ENCODE data around the gene CPNE9.

The CPNE9 gene

DNA sequence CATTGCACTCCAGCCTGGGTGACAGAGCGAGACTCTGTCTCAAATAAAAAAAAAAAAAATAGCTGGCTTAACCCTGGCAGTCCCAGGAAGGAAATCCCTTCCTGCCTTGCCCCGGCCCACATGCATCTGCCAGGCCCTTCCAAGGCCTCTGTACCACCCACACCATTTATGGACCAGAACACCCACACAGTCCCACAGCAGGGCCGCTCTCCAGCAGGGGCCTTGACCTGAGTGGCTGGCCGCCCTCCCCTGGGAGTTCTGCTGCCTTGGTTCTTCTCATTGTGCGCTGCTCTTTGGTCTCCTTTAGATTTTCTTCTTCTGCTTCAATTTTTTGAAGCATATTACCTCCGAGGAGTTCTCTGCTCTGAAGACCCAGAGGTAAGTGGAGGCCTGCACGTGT, 16.1 kb upstream of the CPNE9 start:
- no peak for DNase-seq

- no peak for DNase-seq
These were observed 14.7 kb upstream of the CPNE9 start for GRCh38 chr3:9688961-9689360.

GRCh38 chr3:9689757-9690156, 13.9 kb upstream of the CPNE9 start:
- no peak for DNase-seq

DNA sequence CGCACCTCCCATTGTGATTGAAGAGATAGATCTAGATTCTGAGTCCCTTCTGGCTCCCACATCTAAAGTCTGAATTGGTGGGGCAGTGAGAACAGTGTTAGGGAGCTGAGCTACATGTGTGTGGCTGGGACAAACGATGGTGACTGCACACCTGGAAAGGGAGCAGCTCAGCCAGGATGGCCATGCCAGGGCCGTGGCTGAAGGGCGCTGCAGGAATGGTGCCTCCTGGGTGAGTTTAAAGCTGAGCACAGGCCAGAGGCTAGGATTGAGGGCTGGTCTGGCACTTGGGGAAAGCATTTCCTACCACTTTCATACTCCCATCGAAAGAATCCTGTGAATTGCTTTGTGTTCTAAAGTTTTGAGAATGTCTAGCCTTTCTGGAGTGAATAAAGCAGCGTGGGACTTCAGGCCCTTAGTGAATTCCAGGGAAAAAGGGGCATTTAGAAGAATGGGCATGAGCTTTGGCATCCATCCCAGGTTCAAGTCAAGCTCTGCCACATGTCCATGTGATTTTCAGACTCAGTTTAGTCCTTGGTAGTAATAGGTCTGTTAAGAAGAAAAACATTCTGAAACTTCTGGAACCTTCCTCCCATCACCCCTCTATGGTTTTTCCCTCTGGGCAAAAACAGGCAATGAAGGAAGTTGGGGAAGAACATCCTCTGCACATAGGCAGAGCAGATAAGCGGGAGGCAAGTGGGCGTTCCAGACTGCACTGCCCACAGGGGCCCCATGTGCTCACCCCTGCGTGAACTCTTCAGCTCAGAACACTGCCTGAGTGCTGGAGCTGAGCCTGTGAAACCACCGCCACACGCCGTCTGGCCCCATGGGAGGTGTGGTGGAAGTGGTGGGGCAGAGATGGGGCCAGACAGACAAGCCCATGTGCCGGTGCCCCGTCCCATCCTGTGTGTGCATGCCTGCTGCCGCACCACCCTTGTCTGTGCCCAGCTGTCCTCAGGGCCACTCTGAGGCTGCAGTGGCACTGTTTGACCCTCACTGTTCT, 12.9 kb upstream of the CPNE9 start:
- no peak for DNase-seq

GRCh38 chr3:9691636-9692035, 12.0 kb upstream of the CPNE9 start:
- DNase-seq: no peak

DNA sequence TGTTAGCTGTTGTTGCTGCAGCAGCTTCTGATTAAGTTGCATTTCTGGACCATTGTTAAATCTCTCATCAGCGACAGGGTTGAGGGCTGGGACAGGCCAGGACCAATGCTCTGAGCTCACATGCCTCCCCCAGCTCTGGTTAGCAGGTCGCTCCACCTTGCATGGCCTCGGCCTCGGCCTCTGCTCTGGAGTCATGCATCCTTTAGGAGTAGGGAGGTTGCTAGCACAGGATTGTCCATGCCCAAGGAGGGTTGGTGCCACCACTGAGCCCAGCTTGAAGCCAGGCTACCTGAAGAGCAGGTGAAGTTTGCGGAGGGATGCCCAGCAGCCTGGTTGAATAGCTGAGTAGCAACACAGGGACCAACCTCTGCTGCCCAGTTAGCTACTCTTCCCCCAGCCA, 11.2 kb upstream of the CPNE9 start:
- DNase-seq: no peak

DNA sequence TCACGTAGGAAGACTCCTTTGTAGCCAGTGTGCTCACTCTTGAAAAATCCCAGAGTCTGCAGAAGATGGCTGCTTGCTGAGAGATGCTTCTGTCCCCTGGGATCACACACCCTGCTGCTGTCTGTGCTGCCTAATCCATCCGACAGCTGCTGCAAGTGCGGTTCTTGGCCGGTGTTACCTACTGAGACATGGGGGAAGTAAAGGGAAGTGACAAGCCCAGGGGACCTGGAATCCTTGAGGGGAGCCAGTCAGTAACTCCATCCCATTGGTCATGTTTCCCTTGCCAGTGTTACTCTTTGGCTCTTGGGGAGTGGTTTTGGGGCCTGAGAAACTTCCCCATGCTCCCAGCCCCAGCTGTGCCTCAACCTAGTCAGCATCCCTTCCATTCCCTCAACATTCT, 8.3 kb upstream of the CPNE9 start:
- no peak for DNase-seq

GRCh38 chr3:9695746-9696145, 7.9 kb upstream of the CPNE9 start:
- no peak for DNase-seq

DNA sequence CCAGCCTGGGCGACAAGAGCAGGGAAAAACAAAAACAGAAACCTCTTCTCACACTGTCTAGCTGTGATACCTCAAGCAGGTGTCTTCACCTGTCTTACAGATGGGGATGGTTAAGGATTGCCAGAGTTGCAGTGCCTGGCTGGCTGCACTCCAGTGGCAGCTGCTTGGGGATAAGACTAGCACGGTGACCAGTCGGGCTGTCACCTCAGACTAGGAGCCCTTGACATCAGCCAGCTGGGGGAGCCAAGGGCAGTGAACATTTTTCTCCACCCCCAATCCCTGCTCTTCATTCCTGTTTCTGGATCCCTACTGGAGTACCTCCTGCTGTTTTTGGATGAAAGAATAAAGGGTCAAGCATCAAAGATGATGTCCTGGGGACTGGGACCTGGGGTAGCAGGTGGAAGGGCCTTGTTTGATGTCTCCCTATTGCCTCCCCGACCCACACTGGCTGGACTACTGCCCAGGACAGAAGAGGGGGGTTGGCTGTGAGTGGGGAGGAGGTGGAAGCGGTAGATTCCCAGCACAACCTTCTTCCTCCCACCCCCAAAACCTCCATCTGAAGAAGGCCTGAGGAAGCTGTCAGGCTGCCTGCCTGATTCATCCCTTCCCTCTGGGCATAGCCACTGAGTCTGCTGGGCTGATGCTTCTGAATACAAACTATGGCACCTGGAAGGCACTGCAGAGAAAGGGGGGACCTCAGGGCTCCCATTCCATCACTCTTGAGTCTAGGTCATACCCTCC, 7.0 kb upstream of the CPNE9 start:
- no peak for DNase-seq

DNA sequence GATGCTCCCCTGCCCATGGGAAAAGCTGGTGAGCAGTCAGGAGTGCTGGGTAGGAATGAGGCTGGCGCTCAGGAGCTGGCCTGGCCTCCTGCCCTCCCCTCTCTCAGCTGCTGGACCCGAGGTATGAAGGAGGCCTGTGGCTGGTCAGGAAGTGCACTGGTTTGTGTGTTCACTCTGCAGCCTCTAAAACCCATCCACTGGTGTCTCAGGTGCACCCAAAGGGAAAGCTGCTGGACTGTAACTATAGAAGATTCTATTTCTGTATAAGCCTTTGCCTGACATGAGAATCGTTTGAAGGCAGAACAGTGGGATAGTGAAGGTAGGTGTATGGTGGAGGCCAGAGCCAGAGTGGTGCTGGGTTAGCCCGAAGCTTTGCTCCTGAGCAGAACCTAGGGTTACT, 5.7 kb upstream of the CPNE9 start:
- DNase-seq: no peak

- DNase-seq: no peak
These were observed 5.3 kb upstream of the CPNE9 start for GRCh38 chr3:9698293-9698692.

GRCh38 chr3:9700536-9700935, 3.1 kb upstream of the CPNE9 start:
- DNase-seq: no peak

- DNase-seq: no peak
These were observed 2.6 kb upstream of the CPNE9 start for GRCh38 chr3:9701006-9701405.

GRCh38 chr3:9701711-9702110, 1.9 kb upstream of the CPNE9 start:
- no peak for DNase-seq

- DNase-seq: no peak
These were observed 393 bp upstream of the CPNE9 start for GRCh38 chr3:9703240-9703639.

DNA sequence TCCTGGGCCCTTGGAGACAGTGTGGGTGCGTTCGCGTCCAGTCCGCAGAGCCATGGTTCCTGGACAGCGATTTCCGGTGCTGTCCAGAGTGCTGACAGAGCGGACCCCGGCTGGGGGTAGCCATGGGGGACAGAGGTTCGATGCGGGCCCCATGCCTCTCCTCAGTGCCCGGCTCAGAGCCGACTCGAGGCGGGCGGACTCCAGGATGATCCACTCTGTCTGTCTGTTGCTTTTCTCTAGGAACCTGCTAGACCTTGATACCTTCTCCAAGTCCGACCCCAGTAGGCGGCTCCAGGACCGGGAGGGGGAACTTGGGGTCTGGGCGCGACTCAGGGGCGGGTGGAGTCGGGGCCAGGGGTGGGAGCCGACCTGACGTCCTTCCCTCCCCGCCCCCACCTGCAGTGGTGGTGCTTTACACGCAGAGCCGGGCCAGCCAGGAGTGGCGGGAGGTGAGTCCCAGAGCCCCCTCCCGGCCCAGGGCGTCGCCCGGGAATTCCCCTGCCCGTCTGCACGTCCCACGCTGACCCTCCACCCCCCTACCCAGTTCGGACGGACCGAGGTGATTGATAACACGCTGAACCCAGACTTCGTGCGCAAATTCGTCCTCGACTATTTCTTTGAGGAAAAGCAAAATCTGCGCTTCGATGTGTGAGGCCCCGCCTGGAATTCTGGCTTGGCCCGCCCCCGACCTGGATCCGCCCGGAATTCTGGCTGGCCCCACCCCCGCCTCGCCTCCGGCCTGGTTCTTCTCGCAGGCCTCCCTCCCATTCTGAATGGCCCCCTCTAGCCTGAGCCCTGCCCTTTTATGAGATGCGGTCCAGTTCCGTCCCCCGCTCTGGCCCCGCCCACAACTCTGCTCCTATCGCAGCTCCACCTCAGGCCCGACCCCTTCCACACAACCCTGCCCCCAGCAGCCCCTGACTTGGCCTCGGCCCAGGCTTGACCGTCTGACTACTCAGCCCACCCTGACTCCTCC, 1.0 kb downstream of the CPNE9 start:
- DNase-seq: no peak

DNA sequence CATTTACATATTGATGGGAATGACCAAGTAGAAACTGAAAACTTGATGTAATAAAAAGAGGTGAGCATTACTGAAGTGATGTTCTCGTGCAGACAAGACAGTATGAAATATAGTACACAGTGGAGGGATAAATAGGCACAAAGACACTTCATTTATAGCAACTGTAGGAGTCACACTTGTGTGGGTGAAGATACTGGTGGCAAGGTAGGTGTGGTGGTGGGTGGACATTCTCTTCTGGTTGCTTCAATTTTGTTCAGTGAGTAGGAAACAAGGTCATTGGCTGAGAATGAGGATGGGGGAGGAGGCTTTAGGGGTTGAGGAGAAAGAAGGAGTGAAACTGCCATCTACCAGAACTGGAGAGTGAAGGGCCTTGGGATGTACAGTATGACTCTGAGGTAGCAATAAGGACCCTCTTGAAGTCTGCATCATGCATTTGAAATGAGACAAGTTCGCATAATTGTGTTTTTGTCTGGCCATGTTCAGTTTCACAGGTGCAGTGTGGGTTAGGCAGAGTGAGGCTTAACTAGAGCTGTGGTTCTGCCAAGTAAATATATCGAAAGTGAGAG, 6.6 kb downstream of the CPNE9 start:
- DNase-seq: no peak

- no peak for DNase-seq
These were observed 8.8 kb downstream of the CPNE9 start for GRCh38 chr3:9712415-9712814.

- no peak for DNase-seq
These were observed 9.5 kb downstream of the CPNE9 start for GRCh38 chr3:9713142-9713541.

GRCh38 chr3:9715136-9715535, 11.5 kb downstream of the CPNE9 start:
- no peak for DNase-seq

GRCh38 chr3:9715764-9716437, 12.3 kb downstream of the CPNE9 start:
- no peak for DNase-seq
